GM23338 (cell line): ENCODE measurements around the gene SMOC2.

Experiments used
- CTCF ChIP-seq, 2 experiments: fragments of 200-600 bp in 1 of 2; sonication (generic) in 1 of 2; conservative IDR thresholded peaks; 2 replicates each; pipeline versions ENCODE4 v1.5.1 to v1.6.1; 2016 to 2017; ENCODE audit warnings: antibody characterized with exemption in 2 of 2, low read depth in 2 of 2, mild to moderate bottlenecking in 2 of 2, moderate library complexity in 1 of 2
- EZH2 ChIP-seq: fragments of 200-600 bp; sonication (generic); IDR thresholded peaks from one replicate; pipeline ENCODE4 v1.8.0; 2017; ENCODE audit warnings: antibody characterized with exemption, mild to moderate bottlenecking, low read depth; ENCODE audit not compliant: unreplicated experiment
- EZH2phosphoT487 ChIP-seq: fragments of 200-600 bp; sonication (generic); IDR thresholded peaks from one replicate; pipeline ENCODE4 v1.8.1; 2018; ENCODE audit warnings: antibody characterized with exemption; ENCODE audit not compliant: unreplicated experiment
- POLR2AphosphoS5 ChIP-seq: IDR thresholded peaks from 2 replicates; pipeline ENCODE4 v1.6.1; 2016; ENCODE audit warnings: antibody characterized with exemption, low read depth
- ZNF114 ChIP-seq: fragments of 250-450 bp; sonication (Bioruptor Pico); IDR thresholded peaks from 2 replicates; pipeline ENCODE4 v1.5.0; 2020; ENCODE audit warnings: mild to moderate bottlenecking, moderate library complexity
- TF ChIP-seq, protein P1 (sequence below): IDR thresholded peaks from one replicate; pipeline ENCODE4 v1.6.1; 2018; ENCODE audit warnings: antibody characterized with exemption; ENCODE audit not compliant: unreplicated experiment

GRCh38 chr6:168649209-168649608 is 208.2 kb downstream of the SMOC2 start:
- TF ChIP-seq EZH2 (no peak), CTCF (conservative IDR thresholded peaks at IDR 0.05; ENCODE audit: low read depth in 2 of 2) (no peak), ZNF114 (CRISPR knock-in tag) (no peak), POLR2AphosphoS5 (no peak), EZH2phosphoT487 (no peak)
- TF ChIP-seq, protein P1, sequence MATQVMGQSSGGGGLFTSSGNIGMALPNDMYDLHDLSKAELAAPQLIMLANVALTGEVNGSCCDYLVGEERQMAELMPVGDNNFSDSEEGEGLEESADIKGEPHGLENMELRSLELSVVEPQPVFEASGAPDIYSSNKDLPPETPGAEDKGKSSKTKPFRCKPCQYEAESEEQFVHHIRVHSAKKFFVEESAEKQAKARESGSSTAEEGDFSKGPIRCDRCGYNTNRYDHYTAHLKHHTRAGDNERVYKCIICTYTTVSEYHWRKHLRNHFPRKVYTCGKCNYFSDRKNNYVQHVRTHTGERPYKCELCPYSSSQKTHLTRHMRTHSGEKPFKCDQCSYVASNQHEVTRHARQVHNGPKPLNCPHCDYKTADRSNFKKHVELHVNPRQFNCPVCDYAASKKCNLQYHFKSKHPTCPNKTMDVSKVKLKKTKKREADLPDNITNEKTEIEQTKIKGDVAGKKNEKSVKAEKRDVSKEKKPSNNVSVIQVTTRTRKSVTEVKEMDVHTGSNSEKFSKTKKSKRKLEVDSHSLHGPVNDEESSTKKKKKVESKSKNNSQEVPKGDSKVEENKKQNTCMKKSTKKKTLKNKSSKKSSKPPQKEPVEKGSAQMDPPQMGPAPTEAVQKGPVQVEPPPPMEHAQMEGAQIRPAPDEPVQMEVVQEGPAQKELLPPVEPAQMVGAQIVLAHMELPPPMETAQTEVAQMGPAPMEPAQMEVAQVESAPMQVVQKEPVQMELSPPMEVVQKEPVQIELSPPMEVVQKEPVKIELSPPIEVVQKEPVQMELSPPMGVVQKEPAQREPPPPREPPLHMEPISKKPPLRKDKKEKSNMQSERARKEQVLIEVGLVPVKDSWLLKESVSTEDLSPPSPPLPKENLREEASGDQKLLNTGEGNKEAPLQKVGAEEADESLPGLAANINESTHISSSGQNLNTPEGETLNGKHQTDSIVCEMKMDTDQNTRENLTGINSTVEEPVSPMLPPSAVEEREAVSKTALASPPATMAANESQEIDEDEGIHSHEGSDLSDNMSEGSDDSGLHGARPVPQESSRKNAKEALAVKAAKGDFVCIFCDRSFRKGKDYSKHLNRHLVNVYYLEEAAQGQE: no peak
